ENCODE data around the gene POU6F2.
"Not testable (repeated sequence)": the region's sequence is repeated elsewhere in the genome, so short reads cannot be mapped to it uniquely, and the experiment has no call there.

POU6F2 gene, protein sequence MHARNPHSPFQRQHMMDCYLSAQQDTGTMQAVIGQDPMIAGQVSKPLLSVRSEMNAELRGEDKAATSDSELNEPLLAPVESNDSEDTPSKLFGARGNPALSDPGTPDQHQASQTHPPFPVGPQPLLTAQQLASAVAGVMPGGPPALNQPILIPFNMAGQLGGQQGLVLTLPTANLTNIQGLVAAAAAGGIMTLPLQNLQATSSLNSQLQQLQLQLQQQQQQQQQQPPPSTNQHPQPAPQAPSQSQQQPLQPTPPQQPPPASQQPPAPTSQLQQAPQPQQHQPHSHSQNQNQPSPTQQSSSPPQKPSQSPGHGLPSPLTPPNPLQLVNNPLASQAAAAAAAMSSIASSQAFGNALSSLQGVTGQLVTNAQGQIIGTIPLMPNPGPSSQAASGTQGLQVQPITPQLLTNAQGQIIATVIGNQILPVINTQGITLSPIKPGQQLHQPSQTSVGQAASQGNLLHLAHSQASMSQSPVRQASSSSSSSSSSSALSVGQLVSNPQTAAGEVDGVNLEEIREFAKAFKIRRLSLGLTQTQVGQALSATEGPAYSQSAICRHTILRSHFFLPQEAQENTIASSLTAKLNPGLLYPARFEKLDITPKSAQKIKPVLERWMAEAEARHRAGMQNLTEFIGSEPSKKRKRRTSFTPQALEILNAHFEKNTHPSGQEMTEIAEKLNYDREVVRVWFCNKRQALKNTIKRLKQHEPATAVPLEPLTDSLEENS

DNA sequence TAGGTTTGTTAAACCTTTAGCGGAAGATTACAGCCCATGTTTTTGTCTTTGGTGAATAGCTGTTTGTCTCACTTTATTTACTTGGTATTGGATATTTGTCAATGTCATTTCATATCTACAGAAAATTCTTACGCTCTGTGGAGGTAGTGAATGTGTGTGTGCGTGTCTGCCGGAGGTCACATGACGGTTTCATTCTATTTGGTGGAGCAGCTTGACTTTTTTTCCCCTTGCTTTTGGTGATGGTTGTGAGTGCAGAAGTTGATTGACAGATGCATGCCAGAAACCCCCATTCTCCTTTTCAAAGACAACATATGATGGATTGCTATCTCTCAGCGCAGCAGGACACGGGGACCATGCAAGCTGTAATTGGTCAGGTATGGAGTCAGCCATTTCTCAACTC is at the start of gene POU6F2:
Gene POU6F2, plus strand, starts transcription at position 225 of the 400 bp plus-strand sequence. Its CDS starts 45 bp downstream, at position 270.
- no peak for DNase-seq (ENCODE audit: low spot score)

DNA sequence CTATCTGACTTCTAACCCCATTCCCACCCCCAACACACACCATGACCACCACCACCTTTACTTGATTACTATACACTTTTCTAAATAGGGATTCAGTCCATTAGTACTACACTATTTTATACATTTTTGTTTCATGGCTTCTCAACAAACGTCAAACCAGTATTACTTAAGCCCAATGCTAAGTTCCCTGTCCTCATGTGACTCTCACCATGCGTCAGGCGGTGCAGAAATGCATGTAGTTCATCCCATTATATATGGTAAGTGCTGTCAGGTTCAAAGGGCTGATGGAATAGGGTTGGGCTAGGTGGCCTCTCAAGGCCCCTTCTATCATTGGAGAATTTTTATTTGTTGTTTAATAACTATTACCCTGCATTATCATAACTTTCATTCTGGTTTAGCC is 49.2 kb upstream of the POU6F2 start:
- no peak for DNase-seq (ENCODE audit: low spot score)

GRCh38 chr7:38929460-38930171 is 48.1 kb upstream of the POU6F2 start:
- no peak for DNase-seq (ENCODE audit: low spot score)

DNA sequence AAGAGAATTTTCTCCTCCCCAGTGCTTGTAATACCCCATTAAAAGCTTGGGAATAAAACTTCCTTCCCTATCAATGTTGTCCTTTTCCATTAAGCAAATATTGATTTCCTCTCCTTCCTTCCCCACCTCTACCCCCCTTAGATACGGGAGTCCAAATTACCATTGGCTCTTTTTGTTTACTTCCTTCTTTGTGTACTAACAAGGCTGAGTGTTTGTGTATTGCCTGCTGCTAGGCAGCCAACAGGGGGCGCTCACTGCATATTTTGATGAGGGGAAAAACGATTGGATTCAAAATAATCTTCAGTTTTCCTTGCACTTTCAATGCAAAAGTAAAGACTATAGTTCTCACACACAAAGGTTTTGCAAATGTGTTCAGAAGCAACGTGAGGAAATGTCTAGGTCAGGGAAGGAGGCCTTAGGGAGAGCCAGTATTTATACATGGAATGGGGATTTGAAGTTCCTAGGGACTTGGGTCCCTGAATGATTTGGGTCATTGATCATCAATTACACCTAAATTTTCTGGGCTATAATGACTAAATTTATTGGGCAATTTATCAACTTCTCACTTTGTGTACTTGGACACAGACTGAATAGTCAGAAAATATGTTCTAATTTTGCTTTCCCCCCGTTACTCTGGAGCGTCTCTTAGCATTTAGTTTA is 45.1 kb upstream of the POU6F2 start:
- DNase-seq (ENCODE audit: low spot score), result peak; percentile 69

- DNase-seq (ENCODE audit: low spot score), result no peak
Measured at GRCh38 chr7:38934051-38934450, 43.7 kb upstream of the POU6F2 start.

DNA sequence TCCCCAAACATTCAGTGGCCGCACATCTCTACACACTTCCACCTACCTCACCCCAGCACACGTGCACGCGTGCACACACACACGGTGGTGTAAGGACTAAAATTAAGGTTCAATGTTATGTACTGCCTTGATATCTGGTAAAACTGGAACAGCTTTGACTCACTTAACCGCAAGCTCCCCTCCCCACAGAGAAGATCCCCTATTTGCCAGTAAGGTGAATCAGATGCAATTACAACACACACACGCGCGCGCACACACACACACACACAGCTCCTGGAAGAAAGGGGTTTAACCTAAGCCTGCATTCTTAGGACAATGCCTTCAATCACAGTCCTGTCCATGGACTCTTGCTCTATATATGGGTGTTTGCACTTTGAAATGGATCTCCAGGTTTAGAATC is 43.2 kb upstream of the POU6F2 start:
- no peak for DNase-seq (ENCODE audit: low spot score)

DNA sequence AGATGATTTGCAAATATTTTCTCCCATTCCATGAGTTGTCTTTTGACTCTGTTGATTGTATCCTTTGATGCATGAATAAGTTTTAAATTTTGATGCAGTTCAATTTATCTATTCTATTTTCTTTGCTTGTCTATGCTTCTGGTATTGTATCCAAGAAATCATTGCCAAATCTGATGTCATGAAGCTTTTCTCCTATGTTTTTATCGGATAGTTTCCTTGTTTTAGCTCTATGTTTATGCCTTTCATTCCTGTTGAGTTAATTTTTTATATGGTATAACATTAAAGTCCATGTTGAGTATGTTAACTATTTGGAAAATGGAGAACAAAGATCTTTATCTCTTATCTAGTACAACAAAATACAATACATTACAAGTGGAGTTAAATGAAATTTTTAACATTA is 41.1 kb upstream of the POU6F2 start:
- DNase-seq (ENCODE audit: low spot score), result no peak

GRCh38 chr7:38938001-38938485 is 39.7 kb upstream of the POU6F2 start:
- no peak for DNase-seq (ENCODE audit: low spot score)

DNA sequence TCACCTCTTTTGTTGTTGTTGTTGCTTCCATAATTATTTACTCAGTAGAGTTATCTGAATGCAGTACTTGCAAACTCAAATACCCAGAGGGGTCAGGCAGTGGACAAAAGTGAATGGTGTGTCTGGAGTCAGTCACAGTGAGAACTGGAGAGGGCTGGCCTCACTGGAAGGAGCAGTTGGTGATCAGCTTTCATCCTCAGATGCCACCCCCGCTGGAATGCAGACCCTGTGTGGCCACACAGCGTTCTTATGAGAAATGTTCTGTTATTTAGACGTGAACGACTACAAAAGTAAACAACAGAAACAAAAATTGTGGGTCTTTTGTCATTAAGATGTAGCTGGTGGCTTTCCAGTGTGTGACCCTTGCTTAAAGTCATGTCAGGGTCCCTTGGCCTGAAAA is 39.1 kb upstream of the POU6F2 start:
- no peak for DNase-seq (ENCODE audit: low spot score)

DNA sequence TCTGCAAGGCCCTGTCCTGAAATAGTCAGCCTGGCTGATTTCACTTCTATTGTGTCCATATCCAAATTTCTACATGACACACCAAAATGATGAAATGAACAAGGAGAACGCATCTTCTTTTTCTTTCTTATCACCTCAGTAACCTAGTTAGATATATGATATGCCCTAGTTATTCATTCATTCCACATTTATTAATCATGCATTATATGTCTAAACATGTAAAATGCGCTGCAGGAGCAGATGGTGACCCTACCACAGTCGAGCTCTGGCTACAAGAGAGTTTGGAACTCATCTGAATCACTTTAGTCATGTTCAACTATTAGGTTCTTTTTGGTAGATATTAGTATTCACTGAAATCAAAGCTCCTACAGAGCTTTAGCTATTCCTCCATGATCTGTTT is 36.9 kb upstream of the POU6F2 start:
- no peak for DNase-seq (ENCODE audit: low spot score)

- DNase-seq (ENCODE audit: low spot score), result no peak
Measured at GRCh38 chr7:38942431-38943051, 35.2 kb upstream of the POU6F2 start.

- not testable (repeated sequence) for DNase-seq (ENCODE audit: low spot score)
Measured at GRCh38 chr7:38947541-38947940, 30.2 kb upstream of the POU6F2 start.

- no peak for DNase-seq (ENCODE audit: low spot score)
Measured at GRCh38 chr7:38950309-38950708, 27.4 kb upstream of the POU6F2 start.

- no peak for DNase-seq (ENCODE audit: low spot score)
Measured at GRCh38 chr7:38951213-38951612, 26.5 kb upstream of the POU6F2 start.

DNA sequence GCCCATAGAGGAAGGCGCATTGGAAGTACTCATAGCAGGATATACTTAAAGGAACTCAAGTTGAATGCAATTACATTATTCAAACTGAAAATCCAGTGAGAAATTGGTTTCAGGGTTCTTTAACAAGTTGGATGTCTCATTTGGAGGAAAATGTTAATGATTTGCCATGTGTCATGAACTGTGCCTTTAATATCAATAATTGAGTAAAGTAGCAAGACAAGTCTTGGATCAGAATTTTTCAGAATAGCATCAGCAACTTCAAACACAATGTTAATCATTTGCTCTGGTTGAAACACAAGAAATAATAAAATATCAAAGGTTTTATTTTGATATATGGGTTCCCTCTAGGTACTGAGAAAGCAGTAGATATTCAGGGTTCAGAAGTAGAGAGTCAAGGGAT is 24.5 kb upstream of the POU6F2 start:
- no peak for DNase-seq (ENCODE audit: low spot score)

DNA sequence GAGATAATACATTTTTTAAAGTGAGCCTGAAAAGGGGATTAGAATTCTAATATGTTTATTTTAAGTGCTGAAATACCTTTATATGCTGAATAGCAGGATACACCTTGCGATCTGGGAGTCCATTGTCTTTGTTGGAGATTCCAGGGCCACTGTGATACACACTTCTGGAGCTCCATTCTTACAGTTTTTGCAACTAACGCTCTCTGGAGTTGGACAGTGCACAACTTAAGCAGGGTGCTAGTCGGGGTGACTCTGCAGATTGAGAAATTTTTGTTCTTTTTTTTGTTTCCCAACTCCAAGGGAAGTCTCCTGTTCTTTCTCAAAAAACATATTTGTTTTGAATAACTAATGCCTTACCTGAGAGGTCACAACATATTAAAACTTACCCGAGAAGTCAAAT is 23.7 kb upstream of the POU6F2 start:
- DNase-seq (ENCODE audit: low spot score), result no peak

DNA sequence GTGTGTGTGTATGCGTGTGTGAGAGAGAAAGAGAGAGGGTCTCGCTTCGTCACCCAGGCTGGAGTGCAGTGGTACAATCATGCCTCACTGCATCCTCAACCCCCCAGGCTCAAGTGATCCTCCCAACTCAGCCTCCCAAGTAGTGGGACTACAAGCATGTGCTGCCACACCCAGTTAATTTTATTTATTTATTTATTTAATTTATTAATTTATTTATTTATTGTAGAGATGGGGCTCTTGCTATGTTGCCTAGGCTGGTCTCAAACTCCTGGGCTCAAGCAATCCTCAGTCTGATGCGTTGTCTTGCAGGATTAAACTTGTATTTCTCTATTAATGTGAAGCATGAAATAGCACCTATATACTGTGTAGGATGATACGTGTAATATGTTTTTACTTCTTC is 21.8 kb upstream of the POU6F2 start:
- DNase-seq (ENCODE audit: low spot score), result no peak

DNA sequence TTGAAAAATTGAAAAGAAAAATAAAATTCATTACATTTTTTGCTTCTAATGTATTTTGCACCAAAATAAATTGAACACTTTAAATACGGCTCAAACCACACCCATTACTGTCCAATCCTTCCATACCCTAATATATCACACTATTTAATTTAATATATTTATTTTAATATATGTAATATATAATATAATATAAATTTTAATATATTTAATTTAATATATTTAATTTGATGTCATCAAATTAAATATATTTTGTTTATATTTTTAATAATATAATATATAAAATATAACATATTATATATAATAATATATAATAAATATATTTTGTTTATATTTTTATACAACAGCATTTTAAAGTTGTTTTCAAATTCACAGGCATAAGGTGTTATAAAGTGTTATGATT is 15.7 kb upstream of the POU6F2 start:
- DNase-seq (ENCODE audit: low spot score), result no peak

DNA sequence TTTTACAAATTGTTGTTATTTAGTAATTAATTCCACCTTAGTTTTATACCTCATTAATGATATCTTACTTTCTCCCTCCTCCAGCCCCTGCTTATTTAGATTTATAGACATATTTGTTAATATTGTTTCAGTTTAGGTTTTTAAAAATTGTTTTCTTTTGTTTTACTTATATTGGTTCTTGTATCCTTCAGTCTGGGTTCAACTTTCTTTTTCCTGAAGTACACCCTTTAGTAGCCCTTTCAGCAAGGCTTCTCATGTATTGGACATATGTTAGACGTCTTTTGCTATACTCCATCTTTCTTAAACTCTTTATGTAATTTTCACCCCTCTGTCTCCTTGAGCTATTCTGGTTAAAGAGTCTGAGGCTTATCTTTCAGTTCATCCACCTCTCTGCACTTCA is 12.8 kb upstream of the POU6F2 start:
- no peak for DNase-seq (ENCODE audit: low spot score)

DNA sequence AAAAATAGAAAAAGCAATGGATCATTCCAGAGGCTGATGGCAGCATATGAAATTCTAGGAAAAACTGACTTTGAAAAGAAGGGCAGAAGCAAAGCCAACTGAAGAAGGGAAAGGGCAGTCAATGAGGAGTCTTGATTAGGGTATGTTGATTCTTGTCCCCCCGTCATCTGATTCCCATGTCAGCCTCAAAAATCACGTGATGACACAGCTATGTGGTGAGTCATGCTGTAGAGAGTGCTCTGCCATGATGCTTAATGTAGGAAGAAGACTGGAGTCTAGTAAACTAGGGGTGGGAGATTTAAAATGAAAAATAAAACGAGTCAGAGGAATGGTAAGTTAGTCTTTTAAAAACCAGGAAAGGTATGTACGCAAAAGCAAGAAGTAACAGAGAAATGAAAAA is 3.9 kb upstream of the POU6F2 start:
- DNase-seq (ENCODE audit: low spot score), result no peak

DNA sequence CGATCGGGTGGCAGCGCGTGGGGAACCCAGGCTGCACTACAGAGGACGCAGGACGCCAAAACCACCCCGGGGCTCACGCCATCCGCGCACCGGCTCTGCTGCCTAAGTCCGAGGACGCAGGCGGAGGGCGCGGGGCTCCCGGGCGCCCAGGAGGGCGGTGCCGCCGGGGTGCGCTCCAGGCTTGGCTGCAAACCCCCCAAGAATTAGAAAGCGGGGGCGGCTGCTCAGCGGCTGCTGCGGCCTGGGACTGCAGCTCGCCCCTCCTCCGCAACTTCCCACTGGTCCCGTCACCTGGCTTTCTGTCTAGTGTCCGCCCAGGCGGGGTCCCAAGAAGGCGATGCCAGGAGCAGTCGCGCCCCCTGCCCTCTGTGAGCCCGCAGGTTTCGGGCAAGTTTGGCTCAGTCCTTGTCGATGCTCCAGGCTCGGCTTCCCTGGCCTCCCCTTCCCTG is 1.7 kb upstream of the POU6F2 start:
- no peak for DNase-seq (ENCODE audit: low spot score)

DNA sequence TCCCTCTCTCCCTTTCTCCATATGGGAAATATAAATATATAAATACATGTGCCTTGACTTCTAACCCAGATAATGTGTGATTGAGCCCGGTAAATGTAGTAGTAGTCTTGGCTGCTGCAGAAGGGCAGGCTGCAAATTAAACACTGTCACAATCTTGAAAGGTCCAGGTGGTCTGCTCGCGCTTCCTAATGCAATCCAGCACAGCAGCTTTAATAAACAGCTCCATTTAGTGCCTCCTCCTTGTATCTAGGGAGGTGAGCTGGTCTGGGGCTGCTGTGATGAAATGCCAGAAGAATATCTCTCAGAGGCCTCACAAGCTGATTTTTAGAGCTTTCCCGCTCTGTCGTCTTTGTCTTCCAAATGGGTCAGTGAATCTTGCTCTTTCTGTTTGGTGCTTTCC is 782 bp downstream of the POU6F2 start:
- DNase-seq (ENCODE audit: low spot score), result no peak

Measured in left forelimb (tissue), 1 donor.